ENCODE measurements around the gene RHO. TPM values are rescaled to one million over a fixed set of nuclear protein-coding genes. Genes with fewer than 3 reads are reported as not detected.

RHO gene
- total and polyA plus RNA-seq, 10 of the 15 experiments (the other 5 are each of a cell fraction or from before 2014, with no cell fraction given) = not detected

DNA sequence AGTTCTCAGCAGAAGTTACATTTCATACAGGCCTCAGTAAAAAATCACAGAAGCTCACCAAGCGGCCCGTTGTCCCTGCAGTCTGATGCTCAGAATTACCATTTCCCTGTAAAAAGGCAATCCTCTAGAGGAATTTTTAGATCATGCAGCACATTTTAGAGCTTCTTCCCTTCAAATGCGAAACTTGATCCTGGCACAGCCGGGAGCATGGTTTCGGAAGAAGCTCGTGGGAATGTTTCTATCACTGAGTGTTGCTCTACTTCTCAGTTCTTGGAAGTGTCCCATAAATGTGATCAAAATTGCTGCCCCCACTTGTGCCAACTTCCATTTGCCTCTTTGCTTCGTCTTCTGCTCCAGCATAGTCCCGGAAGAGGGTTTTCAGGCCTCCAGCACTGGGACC, 10.8 kb downstream of the RHO start:
- intact Hi-C loops (cut with micrococcal nuclease; ENCODE audit: unreplicated experiment) (no loop called here), in situ Hi-C loops (cut with MboI) (no loop called here)
- no TSS peak for BruUV-seq (replicated peaks)
- ChIA-PET SMC1A (ENCODE audit: uncharacterized antibody, unreplicated experiment) (no interaction called here), POLR2A (no interaction called here), CTCF (no interaction called here), RAD21 (ENCODE audit: unreplicated experiment) (no interaction called here)
- H3K4me1 ChIP-seq (ENCODE audit: control insufficient read depth, insufficient read depth, low read length) = no peaks in the 10 kb centered on the region
- H3K79me2 ChIP-seq (ENCODE audit: control insufficient read depth, insufficient read depth, low read length) = no peaks in the 10 kb centered on the region
- no peak overlapping the region for H3K4me2 ChIP-seq (ENCODE audit: control insufficient read depth, insufficient read depth)
- no peak for TF ChIP-seq EED (IDR thresholded peaks at IDR 0.05; ENCODE audit: low read depth)
- no peak for TF ChIP-seq SREBF2 (IDR thresholded peaks at IDR 0.05; ENCODE audit: low read length)
- TF ChIP-seq CHD4 (IDR thresholded peaks at IDR 0.05) = no peak
- no peak for TF ChIP-seq POU2F2 (IDR thresholded peaks at IDR 0.05; ENCODE audit: borderline replicate concordance, low read depth, low read length)
- TF ChIP-seq, protein P1, sequence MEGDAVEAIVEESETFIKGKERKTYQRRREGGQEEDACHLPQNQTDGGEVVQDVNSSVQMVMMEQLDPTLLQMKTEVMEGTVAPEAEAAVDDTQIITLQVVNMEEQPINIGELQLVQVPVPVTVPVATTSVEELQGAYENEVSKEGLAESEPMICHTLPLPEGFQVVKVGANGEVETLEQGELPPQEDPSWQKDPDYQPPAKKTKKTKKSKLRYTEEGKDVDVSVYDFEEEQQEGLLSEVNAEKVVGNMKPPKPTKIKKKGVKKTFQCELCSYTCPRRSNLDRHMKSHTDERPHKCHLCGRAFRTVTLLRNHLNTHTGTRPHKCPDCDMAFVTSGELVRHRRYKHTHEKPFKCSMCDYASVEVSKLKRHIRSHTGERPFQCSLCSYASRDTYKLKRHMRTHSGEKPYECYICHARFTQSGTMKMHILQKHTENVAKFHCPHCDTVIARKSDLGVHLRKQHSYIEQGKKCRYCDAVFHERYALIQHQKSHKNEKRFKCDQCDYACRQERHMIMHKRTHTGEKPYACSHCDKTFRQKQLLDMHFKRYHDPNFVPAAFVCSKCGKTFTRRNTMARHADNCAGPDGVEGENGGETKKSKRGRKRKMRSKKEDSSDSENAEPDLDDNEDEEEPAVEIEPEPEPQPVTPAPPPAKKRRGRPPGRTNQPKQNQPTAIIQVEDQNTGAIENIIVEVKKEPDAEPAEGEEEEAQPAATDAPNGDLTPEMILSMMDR (IDR thresholded peaks at IDR 0.05 in 2 of 3, conservative IDR thresholded peaks at IDR 0.05 in 1 of 3; ENCODE audit: control insufficient read depth in 2 of 3, extremely low read depth in 1 of 3, insufficient read depth in 1 of 3, low read depth in 3 of 3, low read length in 3 of 3) = no peak
- TF ChIP-seq CHD1 (IDR thresholded peaks at IDR 0.05; ENCODE audit: low read depth, low read length) = no peak
- TF ChIP-seq EP300 (IDR thresholded peaks at IDR 0.05; ENCODE audit: borderline replicate concordance in 1 of 2, control insufficient read depth in 1 of 2, low read depth in 2 of 2, low read length in 2 of 2) = no peak
- TF ChIP-seq RUNX3 (IDR thresholded peaks at IDR 0.05; ENCODE audit: low read length) = no peak
- TF ChIP-seq EZH2 (IDR thresholded peaks at IDR 0.05; ENCODE audit: borderline replicate concordance, control insufficient read depth, low read depth, low read length) = no peak
- TF ChIP-seq, protein P2, sequence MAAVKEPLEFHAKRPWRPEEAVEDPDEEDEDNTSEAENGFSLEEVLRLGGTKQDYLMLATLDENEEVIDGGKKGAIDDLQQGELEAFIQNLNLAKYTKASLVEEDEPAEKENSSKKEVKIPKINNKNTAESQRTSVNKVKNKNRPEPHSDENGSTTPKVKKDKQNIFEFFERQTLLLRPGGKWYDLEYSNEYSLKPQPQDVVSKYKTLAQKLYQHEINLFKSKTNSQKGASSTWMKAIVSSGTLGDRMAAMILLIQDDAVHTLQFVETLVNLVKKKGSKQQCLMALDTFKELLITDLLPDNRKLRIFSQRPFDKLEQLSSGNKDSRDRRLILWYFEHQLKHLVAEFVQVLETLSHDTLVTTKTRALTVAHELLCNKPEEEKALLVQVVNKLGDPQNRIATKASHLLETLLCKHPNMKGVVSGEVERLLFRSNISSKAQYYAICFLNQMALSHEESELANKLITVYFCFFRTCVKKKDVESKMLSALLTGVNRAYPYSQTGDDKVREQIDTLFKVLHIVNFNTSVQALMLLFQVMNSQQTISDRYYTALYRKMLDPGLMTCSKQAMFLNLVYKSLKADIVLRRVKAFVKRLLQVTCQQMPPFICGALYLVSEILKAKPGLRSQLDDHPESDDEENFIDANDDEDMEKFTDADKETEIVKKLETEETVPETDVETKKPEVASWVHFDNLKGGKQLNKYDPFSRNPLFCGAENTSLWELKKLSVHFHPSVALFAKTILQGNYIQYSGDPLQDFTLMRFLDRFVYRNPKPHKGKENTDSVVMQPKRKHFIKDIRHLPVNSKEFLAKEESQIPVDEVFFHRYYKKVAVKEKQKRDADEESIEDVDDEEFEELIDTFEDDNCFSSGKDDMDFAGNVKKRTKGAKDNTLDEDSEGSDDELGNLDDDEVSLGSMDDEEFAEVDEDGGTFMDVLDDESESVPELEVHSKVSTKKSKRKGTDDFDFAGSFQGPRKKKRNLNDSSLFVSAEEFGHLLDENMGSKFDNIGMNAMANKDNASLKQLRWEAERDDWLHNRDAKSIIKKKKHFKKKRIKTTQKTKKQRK (IDR thresholded peaks at IDR 0.05; ENCODE audit: low read depth, low read length) = no peak
- TF ChIP-seq SMAD5 (IDR thresholded peaks at IDR 0.05; ENCODE audit: low read depth) = no peak
- TF ChIP-seq, protein P3, sequence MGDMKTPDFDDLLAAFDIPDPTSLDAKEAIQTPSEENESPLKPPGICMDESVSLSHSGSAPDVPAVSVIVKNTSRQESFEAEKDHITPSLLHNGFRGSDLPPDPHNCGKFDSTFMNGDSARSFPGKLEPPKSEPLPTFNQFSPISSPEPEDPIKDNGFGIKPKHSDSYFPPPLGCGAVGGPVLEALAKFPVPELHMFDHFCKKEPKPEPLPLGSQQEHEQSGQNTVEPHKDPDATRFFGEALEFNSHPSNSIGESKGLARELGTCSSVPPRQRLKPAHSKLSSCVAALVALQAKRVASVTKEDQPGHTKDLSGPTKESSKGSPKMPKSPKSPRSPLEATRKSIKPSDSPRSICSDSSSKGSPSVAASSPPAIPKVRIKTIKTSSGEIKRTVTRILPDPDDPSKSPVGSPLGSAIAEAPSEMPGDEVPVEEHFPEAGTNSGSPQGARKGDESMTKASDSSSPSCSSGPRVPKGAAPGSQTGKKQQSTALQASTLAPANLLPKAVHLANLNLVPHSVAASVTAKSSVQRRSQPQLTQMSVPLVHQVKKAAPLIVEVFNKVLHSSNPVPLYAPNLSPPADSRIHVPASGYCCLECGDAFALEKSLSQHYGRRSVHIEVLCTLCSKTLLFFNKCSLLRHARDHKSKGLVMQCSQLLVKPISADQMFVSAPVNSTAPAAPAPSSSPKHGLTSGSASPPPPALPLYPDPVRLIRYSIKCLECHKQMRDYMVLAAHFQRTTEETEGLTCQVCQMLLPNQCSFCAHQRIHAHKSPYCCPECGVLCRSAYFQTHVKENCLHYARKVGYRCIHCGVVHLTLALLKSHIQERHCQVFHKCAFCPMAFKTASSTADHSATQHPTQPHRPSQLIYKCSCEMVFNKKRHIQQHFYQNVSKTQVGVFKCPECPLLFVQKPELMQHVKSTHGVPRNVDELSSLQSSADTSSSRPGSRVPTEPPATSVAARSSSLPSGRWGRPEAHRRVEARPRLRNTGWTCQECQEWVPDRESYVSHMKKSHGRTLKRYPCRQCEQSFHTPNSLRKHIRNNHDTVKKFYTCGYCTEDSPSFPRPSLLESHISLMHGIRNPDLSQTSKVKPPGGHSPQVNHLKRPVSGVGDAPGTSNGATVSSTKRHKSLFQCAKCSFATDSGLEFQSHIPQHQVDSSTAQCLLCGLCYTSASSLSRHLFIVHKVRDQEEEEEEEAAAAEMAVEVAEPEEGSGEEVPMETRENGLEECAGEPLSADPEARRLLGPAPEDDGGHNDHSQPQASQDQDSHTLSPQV (IDR thresholded peaks at IDR 0.05) = no peak
- TF ChIP-seq SIN3A (IDR thresholded peaks at IDR 0.05; ENCODE audit: low read depth, low read length) = no peak
- H3K36me3 ChIP-seq (ENCODE audit: control insufficient read depth in 2 of 2, insufficient read depth in 2 of 2, low read length in 1 of 2) = no peaks in the 10 kb centered on the region
- H3K9me3 ChIP-seq (replicated peaks; ENCODE audit: control insufficient read depth, insufficient read depth, low read length) = no peaks in the 10 kb centered on the region
- ATAC-seq = no peak
- no peaks in the 10 kb centered on the region for H4K20me1 ChIP-seq (ENCODE audit: control insufficient read depth, insufficient read depth)
- no peak for DNase-seq (ENCODE audit: low read depth, low spot score)
- H3K4me3 ChIP-seq = no peak overlapping the region
- FAIRE-seq = no peak
- no peak overlapping the region for H3K27ac ChIP-seq (ENCODE audit: control insufficient read depth, insufficient read depth)
- 74% methylated on average over 8 of the region's 8 CpGs for WGBS (ENCODE audit: insufficient coverage, insufficient replicate concordance, low lambda C conversion rate, missing lambda C conversion rate)
- no peak overlapping the region for H3K9ac ChIP-seq (ENCODE audit: control insufficient read depth, insufficient read depth, low read length)
- H2AFZ ChIP-seq (ENCODE audit: control insufficient read depth, low read depth, low read length) = no peak overlapping the region
- H3K27me3 ChIP-seq (replicated peaks in 1 of 2; ENCODE audit: control insufficient read depth in 2 of 2, insufficient read depth in 2 of 2, low read length in 1 of 2) = no peaks in the 10 kb centered on the region; a peak in 1 of 4 replicates

Data from GM12878 (cell line).